H1 (cell line): ENCODE measurements around the gene HS3ST6. TPM values are rescaled to one million over a fixed set of nuclear protein-coding genes. Genes with fewer than 3 reads are reported as not detected.

Experiments
- ASH2L ChIP-seq: fragments of 200-600, 300-600 bp; sonication (generic); IDR thresholded peaks from one replicate; pipeline ENCODE4 v1.7.1; 2017; ENCODE audit warnings: low read length
- CEBPB ChIP-seq: IDR thresholded peaks from 2 replicates; pipeline ENCODE4 v1.6.1; 2012; ENCODE audit warnings: low read depth, low read length
- CHD2 ChIP-seq: IDR thresholded peaks from 2 replicates; pipeline ENCODE4 v1.6.1; 2012; ENCODE audit warnings: low read length, improper control_type of control experiment
- GTF2F1 ChIP-seq: IDR thresholded peaks from 2 replicates; pipeline ENCODE4 v1.6.1; 2012; ENCODE audit warnings: low read depth, low read length, improper control_type of control experiment, borderline replicate concordance
- JUN ChIP-seq: IDR thresholded peaks from 2 replicates; pipeline ENCODE4 v1.6.1; 2011; ENCODE audit warnings: low read depth, mild to moderate bottlenecking, improper control_type of control experiment, low read length
- NRF1 ChIP-seq: IDR thresholded peaks from 2 replicates; pipeline ENCODE4 v1.6.1; 2011; ENCODE audit warnings: mild to moderate bottlenecking, low read depth, low read length, improper control_type of control experiment
- PHF8 ChIP-seq: fragments of 200-600 bp; sonication (generic); conservative IDR thresholded peaks from 2 replicates; pipeline ENCODE4 v1.7.1; 2012; ENCODE audit warnings: low read depth, mild to moderate bottlenecking, inconsistent platforms, low read length, moderate library complexity
- POLR2A ChIP-seq, 2 experiments: IDR thresholded peaks; 1 replicate in 1 of 2; 2 replicates in 1 of 2; pipeline ENCODE4 v1.6.1; 2011; ENCODE audit warnings: low read depth in 2 of 2, low read length in 2 of 2, mild to moderate bottlenecking in 2 of 2; ENCODE audit errors: control extremely low read depth in 1 of 2
- RBBP5 ChIP-seq: IDR thresholded peaks from 2 replicates; pipeline ENCODE4 v1.7.1; 2012; ENCODE audit warnings: low read depth, mild to moderate bottlenecking, inconsistent platforms, low read length, moderate library complexity, borderline replicate concordance
- RNF2 ChIP-seq: fragments of 200-900, 300-1000 bp; sonication (generic); IDR thresholded peaks from 2 replicates; pipeline ENCODE4 v1.7.1; 2016; ENCODE audit warnings: borderline replicate concordance, low read depth, mild to moderate bottlenecking, antibody characterized with exemption, low read length; ENCODE audit not compliant: poor library complexity, severe bottlenecking; ENCODE audit errors: missing control alignments
- SAP30 ChIP-seq: fragments of 300-600 bp; sonication (generic); IDR thresholded peaks from 2 replicates; pipeline ENCODE4 v1.7.1; 2012; ENCODE audit warnings: low read length, moderate library complexity, mild to moderate bottlenecking, inconsistent platforms; ENCODE audit not compliant: insufficient read depth, insufficient replicate concordance
- SIRT6 ChIP-seq: IDR thresholded peaks from one replicate; pipeline ENCODE4 v1.7.1; 2012; ENCODE audit warnings: low read length, inconsistent platforms
- TEAD4 ChIP-seq: IDR thresholded peaks from 2 replicates; pipeline ENCODE4 v1.6.1; 2012; ENCODE audit warnings: low read depth, low read length, inconsistent platforms, mixed read lengths
- polyA plus RNA-seq, 7 experiments: library from polyadenylated mRNA; depleted of rRNA in 3 of 7; stranded (reverse) in 5 of 7; unstranded in 2 of 7; fragments of >200 nt in 5 of 7; fragments of 200-250 nt in 2 of 7; gene quantifications; 1 replicate in 5 of 7; 2 replicates in 1 of 7; 4 replicates in 1 of 7; pipeline versions ENCODE4 v1.2.1 to v1.2.3, GENCODE V29; 2011 to 2013; ENCODE audit warnings: missing spikeins in 2 of 7, mixed read lengths in 2 of 7
- total RNA-seq: library from RNA; stranded (reverse); fragmentation: NEBNext Ultra II Directional; extraction: Animal tissue kit (Norgen Biotek cat#: 25700); gene quantifications from 2 replicates; pipeline ENCODE4 v1.2.1, GENCODE V29; 2021
- TF ChIP-seq, protein P1 (sequence below): IDR thresholded peaks from 2 replicates; pipeline ENCODE4 v1.6.1; 2012; ENCODE audit warnings: inconsistent platforms

Gene HS3ST6
- total and polyA plus RNA-seq, 2 of the 8 experiments (the other 6 are each of a cell fraction or from before 2014, with no cell fraction given) = 0.36 to 0.39 TPM

DNA sequence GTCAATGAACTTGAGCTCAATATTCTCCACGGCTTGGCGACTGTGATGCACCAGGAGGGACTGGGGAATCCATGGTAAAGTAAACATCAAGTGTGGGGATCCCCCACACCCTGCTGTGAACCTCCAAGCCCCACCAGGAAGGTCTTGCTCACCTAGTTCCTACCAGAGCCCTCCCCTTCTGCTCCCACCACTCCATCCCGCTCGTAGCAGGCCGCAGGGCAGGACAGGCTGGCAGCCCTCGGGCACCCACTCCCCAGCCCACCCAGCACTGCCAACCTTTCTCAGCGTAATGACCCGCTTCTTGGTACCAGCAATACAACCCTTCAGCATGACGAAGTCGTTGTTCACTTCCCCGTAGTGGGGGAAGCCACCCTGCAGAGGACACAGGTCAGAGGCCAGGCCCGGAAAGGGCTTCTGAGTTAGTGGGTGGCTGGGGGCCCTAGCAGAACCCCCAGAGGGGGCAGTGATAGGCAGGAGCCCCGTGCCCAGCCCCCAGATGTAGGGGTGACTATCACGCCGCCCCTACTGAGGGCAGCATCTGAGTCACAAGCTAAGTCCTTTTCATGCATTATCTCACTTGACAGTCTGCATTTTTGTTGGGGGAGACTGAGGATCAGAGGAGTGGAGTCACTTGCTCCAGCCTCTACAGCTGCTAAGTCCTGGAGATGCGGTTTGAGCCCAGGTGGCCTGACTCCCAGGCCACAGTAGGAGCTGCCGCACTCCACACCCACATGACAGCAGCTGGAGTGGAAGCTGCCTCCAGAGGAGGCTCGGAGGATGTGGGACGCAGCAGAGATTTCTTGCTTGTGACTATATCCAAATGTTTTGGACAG, 27.6 kb upstream of the HS3ST6 start (continued):
- TF ChIP-seq RBBP5 (no peak), SAP30 (no peak), JUN (no peak), ASH2L (no peak), GTF2F1 (no peak), PHF8 (no peak), CEBPB (no peak), TEAD4 (no peak), CHD2 (no peak), RNF2 (no peak), NRF1 (no peak), SIRT6 (no peak), POLR2A (IDR thresholded peaks at IDR 0.05; ENCODE audit: control extremely low read depth in 1 of 2, low read depth in 2 of 2, low read length in 2 of 2) (no peak)
- TF ChIP-seq, protein P1, sequence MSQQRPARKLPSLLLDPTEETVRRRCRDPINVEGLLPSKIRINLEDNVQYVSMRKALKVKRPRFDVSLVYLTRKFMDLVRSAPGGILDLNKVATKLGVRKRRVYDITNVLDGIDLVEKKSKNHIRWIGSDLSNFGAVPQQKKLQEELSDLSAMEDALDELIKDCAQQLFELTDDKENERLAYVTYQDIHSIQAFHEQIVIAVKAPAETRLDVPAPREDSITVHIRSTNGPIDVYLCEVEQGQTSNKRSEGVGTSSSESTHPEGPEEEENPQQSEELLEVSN = no peak
